SK-N-SH treated with all-trans-retinoic acid at 6 μM for 48 hours (cell line): Measurements from ENCODE around the gene TTBK2.

Source experiments
- ATAC-seq: fragments of 200-7000 bp; cut with Tn5 transposase; 3 replicates; pipeline ENCODE4 v1.9.1; 2020; ENCODE audit warnings: mild to moderate bottlenecking, moderate library complexity
- ARNTL ChIP-seq: fragments of 450-650 bp; formaldehyde crosslinking; IDR thresholded peaks from 2 replicates; pipeline ENCODE4 v1.5.0; 2020; ENCODE audit warnings: low read depth, mild to moderate bottlenecking, moderate library complexity, borderline replicate concordance
- CSDC2 ChIP-seq: fragments of 250-450 bp; sonication (Bioruptor Pico); IDR thresholded peaks from 2 replicates; pipeline ENCODE4 v1.5.0; 2020; ENCODE audit warnings: mild to moderate bottlenecking, moderate library complexity
- ESRRG ChIP-seq: fragments of 250-450 bp; sonication (Bioruptor Pico); IDR thresholded peaks from 2 replicates; pipeline ENCODE4 v1.6.1; 2021; ENCODE audit warnings: mild to moderate bottlenecking
- GLIS3 ChIP-seq: fragments of 250-450 bp; sonication (Bioruptor Pico); IDR thresholded peaks from 2 replicates; pipeline ENCODE4 v1.5.0; 2020; ENCODE audit warnings: mild to moderate bottlenecking, moderate library complexity
- ISL1 ChIP-seq: fragments of 250-450 bp; sonication (Bioruptor Pico); IDR thresholded peaks from 2 replicates; pipeline ENCODE4 v2.1.2; 2022; ENCODE audit warnings: mild to moderate bottlenecking, moderate library complexity
- OSR1 ChIP-seq: fragments of 250-450 bp; sonication (Bioruptor Pico); IDR thresholded peaks from 2 replicates; pipeline ENCODE4 v1.8.0; 2022; ENCODE audit warnings: moderate library complexity, mild to moderate bottlenecking, inconsistent platforms
- PPARA ChIP-seq: fragments of 250-450 bp; sonication (Bioruptor Pico); IDR thresholded peaks from 2 replicates; pipeline ENCODE4 v1.5.0; 2020; ENCODE audit warnings: mild to moderate bottlenecking, borderline replicate concordance
- RARB ChIP-seq: fragments of 250-450 bp; sonication (Bioruptor Pico); IDR thresholded peaks from 2 replicates; pipeline ENCODE4 v1.8.0; 2021; ENCODE audit warnings: mild to moderate bottlenecking, moderate library complexity
- SNAI2 ChIP-seq: fragments of 250-450 bp; sonication (Bioruptor Pico); IDR thresholded peaks from 2 replicates; pipeline ENCODE4 v1.5.0; 2020; ENCODE audit warnings: mild to moderate bottlenecking, moderate library complexity
- TCF4 ChIP-seq: fragments of 250-450 bp; sonication (Bioruptor Pico); IDR thresholded peaks from 2 replicates; pipeline ENCODE4 v1.8.0; 2021; ENCODE audit warnings: mild to moderate bottlenecking, moderate library complexity, borderline replicate concordance
- ZC3H10 ChIP-seq: fragments of 250-450 bp; sonication (Bioruptor Pico); IDR thresholded peaks from 2 replicates; pipeline ENCODE4 v1.5.1; 2021; ENCODE audit warnings: mild to moderate bottlenecking, moderate library complexity
- ZFP3 ChIP-seq: fragments of 250-450 bp; sonication (Bioruptor Pico); IDR thresholded peaks from 2 replicates; pipeline ENCODE4 v1.5.0; 2020; ENCODE audit warnings: mild to moderate bottlenecking, moderate library complexity
- ZFP30 ChIP-seq: fragments of 450-650 bp; formaldehyde crosslinking; IDR thresholded peaks from 2 replicates; pipeline ENCODE4 v1.5.0; 2022; ENCODE audit warnings: mild to moderate bottlenecking, moderate library complexity
- ZNF565 ChIP-seq: fragments of 450-650 bp; formaldehyde crosslinking; conservative IDR thresholded peaks from 2 replicates; pipeline ENCODE4 v1.5.0; 2020; ENCODE audit warnings: low read depth, mild to moderate bottlenecking, moderate library complexity
- ZNF70 ChIP-seq: fragments of 450-650 bp; formaldehyde crosslinking; IDR thresholded peaks from 2 replicates; pipeline ENCODE4 v1.5.0; 2020; ENCODE audit warnings: mild to moderate bottlenecking, moderate library complexity
- ZNF8 ChIP-seq: fragments of 450-650 bp; formaldehyde crosslinking; IDR thresholded peaks from 2 replicates; pipeline ENCODE4 v1.5.0; 2020; ENCODE audit warnings: mild to moderate bottlenecking, moderate library complexity
- TF ChIP-seq, protein P1 (sequence below): fragments of 250-450 bp; sonication (Bioruptor Pico); IDR thresholded peaks from 2 replicates; pipeline ENCODE4 v1.5.1; 2021; ENCODE audit warnings: mild to moderate bottlenecking, moderate library complexity
- TF ChIP-seq, protein P2 (sequence below): fragments of 250-450 bp; sonication (Bioruptor Pico); IDR thresholded peaks from 2 replicates; pipeline ENCODE4 v1.8.0; 2020; ENCODE audit warnings: mild to moderate bottlenecking, moderate library complexity, borderline replicate concordance
- TF ChIP-seq, protein P3 (sequence below): fragments of 250-450 bp; sonication (Bioruptor Pico); IDR thresholded peaks from 2 replicates; pipeline ENCODE4 v1.8.0; 2021; ENCODE audit warnings: low read depth, mild to moderate bottlenecking, moderate library complexity, borderline replicate concordance
- TF ChIP-seq, protein P4 (sequence below): fragments of 250-450 bp; sonication (Bioruptor Pico); IDR thresholded peaks from 2 replicates; pipeline ENCODE4 v1.5.0; 2020; ENCODE audit warnings: mild to moderate bottlenecking, moderate library complexity
- TF ChIP-seq, protein P5 (sequence below): fragments of 250-450 bp; sonication (Bioruptor Pico); IDR thresholded peaks from 2 replicates; pipeline ENCODE4 v1.5.1; 2020; ENCODE audit warnings: low read depth, mild to moderate bottlenecking, moderate library complexity

The TTBK2 gene

DNA sequence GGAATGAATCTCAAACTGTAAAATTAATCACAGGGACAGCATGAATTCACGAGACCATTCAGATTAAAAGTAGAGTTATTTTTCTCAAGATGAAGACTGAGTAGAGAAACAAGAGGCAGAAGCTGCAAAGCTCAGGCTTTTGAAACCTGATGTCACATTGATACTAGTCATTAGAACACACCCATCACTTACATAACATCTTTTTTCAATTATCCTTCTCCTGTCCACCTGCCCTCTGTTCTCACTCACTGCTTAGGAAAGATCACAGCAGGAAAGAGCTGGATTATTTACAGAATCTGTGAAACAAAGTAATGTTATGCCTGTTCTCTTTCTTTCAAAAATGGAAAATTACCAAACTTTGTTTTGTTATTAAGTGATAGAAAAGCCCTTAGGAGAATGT, 111.7 kb downstream of the TTBK2 start:
- ATAC-seq = no peak
- TF ChIP-seq, protein P1, sequence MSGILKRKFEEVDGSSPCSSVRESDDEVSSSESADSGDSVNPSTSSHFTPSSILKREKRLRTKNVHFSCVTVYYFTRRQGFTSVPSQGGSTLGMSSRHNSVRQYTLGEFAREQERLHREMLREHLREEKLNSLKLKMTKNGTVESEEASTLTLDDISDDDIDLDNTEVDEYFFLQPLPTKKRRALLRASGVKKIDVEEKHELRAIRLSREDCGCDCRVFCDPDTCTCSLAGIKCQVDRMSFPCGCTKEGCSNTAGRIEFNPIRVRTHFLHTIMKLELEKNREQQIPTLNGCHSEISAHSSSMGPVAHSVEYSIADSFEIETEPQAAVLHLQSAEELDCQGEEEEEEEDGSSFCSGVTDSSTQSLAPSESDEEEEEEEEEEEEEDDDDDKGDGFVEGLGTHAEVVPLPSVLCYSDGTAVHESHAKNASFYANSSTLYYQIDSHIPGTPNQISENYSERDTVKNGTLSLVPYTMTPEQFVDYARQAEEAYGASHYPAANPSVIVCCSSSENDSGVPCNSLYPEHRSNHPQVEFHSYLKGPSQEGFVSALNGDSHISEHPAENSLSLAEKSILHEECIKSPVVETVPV (CRISPR knock-in tag) = no peak
- TF ChIP-seq OSR1 (CRISPR knock-in tag) (no peak), ZFP30 (CRISPR knock-in tag) (no peak), ISL1 (CRISPR knock-in tag) (no peak), ZNF565 (CRISPR knock-in tag) (no peak), SNAI2 (no peak), CSDC2 (CRISPR knock-in tag) (no peak), ARNTL (CRISPR knock-in tag) (no peak), TCF4 (CRISPR knock-in tag) (no peak), ZC3H10 (CRISPR knock-in tag) (no peak), ESRRG (CRISPR knock-in tag) (no peak), ZNF8 (CRISPR knock-in tag) (no peak), ZFP3 (CRISPR knock-in tag) (no peak), RARB (no peak), ZNF70 (CRISPR knock-in tag) (no peak), GLIS3 (CRISPR knock-in tag) (no peak)
- TF ChIP-seq, protein P2, sequence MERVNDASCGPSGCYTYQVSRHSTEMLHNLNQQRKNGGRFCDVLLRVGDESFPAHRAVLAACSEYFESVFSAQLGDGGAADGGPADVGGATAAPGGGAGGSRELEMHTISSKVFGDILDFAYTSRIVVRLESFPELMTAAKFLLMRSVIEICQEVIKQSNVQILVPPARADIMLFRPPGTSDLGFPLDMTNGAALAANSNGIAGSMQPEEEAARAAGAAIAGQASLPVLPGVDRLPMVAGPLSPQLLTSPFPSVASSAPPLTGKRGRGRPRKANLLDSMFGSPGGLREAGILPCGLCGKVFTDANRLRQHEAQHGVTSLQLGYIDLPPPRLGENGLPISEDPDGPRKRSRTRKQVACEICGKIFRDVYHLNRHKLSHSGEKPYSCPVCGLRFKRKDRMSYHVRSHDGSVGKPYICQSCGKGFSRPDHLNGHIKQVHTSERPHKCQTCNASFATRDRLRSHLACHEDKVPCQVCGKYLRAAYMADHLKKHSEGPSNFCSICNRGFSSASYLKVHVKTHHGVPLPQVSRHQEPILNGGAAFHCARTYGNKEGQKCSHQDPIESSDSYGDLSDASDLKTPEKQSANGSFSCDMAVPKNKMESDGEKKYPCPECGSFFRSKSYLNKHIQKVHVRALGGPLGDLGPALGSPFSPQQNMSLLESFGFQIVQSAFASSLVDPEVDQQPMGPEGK (CRISPR knock-in tag) = no peak
- TF ChIP-seq, protein P3, sequence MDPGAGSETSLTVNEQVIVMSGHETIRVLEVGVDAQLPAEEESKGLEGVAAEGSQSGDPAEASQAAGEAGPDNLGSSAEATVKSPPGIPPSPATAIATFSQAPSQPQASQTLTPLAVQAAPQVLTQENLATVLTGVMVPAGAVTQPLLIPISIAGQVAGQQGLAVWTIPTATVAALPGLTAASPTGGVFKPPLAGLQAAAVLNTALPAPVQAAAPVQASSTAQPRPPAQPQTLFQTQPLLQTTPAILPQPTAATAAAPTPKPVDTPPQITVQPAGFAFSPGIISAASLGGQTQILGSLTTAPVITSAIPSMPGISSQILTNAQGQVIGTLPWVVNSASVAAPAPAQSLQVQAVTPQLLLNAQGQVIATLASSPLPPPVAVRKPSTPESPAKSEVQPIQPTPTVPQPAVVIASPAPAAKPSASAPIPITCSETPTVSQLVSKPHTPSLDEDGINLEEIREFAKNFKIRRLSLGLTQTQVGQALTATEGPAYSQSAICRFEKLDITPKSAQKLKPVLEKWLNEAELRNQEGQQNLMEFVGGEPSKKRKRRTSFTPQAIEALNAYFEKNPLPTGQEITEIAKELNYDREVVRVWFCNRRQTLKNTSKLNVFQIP (CRISPR knock-in tag) = no peak
- TF ChIP-seq, protein P4, sequence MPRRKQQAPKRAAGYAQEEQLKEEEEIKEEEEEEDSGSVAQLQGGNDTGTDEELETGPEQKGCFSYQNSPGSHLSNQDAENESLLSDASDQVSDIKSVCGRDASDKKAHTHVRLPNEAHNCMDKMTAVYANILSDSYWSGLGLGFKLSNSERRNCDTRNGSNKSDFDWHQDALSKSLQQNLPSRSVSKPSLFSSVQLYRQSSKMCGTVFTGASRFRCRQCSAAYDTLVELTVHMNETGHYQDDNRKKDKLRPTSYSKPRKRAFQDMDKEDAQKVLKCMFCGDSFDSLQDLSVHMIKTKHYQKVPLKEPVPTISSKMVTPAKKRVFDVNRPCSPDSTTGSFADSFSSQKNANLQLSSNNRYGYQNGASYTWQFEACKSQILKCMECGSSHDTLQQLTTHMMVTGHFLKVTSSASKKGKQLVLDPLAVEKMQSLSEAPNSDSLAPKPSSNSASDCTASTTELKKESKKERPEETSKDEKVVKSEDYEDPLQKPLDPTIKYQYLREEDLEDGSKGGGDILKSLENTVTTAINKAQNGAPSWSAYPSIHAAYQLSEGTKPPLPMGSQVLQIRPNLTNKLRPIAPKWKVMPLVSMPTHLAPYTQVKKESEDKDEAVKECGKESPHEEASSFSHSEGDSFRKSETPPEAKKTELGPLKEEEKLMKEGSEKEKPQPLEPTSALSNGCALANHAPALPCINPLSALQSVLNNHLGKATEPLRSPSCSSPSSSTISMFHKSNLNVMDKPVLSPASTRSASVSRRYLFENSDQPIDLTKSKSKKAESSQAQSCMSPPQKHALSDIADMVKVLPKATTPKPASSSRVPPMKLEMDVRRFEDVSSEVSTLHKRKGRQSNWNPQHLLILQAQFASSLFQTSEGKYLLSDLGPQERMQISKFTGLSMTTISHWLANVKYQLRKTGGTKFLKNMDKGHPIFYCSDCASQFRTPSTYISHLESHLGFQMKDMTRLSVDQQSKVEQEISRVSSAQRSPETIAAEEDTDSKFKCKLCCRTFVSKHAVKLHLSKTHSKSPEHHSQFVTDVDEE (CRISPR knock-in tag) = no peak
- TF ChIP-seq, protein P5, sequence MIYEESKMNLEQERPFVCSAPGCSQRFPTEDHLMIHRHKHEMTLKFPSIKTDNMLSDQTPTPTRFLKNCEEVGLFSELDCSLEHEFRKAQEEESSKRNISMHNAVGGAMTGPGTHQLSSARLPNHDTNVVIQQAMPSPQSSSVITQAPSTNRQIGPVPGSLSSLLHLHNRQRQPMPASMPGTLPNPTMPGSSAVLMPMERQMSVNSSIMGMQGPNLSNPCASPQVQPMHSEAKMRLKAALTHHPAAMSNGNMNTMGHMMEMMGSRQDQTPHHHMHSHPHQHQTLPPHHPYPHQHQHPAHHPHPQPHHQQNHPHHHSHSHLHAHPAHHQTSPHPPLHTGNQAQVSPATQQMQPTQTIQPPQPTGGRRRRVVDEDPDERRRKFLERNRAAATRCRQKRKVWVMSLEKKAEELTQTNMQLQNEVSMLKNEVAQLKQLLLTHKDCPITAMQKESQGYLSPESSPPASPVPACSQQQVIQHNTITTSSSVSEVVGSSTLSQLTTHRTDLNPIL (CRISPR knock-in tag) = no peak

DNA sequence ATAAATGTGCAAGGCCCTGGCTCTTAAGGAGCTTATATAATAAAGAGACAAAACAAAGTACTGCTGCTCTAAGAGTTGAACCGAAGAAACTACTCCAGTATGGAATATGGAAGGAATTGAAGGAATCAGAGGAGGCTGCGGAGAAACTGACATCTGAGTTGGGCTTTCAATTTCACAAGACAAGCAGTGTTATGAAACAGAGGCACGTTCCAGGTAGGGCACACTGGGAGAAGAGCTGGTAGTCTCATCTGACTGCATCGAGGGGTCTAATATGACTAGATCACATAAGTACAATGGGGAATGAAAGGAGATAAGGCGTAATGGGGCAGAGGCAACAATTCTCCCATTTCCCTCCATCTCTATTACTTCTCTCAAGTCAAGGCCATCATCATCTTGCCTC, 115.3 kb downstream of the TTBK2 start:
- no peak for TF ChIP-seq ISL1 (CRISPR knock-in tag)
- TF ChIP-seq ZNF8 (CRISPR knock-in tag) = no peak
- no peak for TF ChIP-seq ESRRG (CRISPR knock-in tag)
- TF ChIP-seq SNAI2 = no peak
- TF ChIP-seq, protein P2 (CRISPR knock-in tag) = no peak
- TF ChIP-seq OSR1 (CRISPR knock-in tag) = no peak
- TF ChIP-seq, protein P3 (CRISPR knock-in tag) = no peak
- TF ChIP-seq, protein P1 (CRISPR knock-in tag) = no peak
- TF ChIP-seq PPARA (CRISPR knock-in tag) = no peak
- TF ChIP-seq ZNF70 (CRISPR knock-in tag) = no peak
- no peak for TF ChIP-seq GLIS3 (CRISPR knock-in tag)
- ATAC-seq = no peak
